ENCODE measurements around the gene AGAP5.
"Not testable (repeated sequence)": the region's sequence is repeated elsewhere in the genome, so short reads cannot be mapped to it uniquely, and the experiment has no call there.

AGAP5 gene

GRCh38 chr10:73715179-73716156 is 17.6 kb upstream of the AGAP5 start:
- in situ Hi-C loops (cut with MboI; ENCODE audit: low sequenced_read_pairs) = loop anchor here (25.0 kb wide), 1 partner anchor 97 kb away; the partner anchor contains the start of gene NDST2

- in situ Hi-C loops (cut with MboI; ENCODE audit: low sequenced_read_pairs) = loop anchor here (25.0 kb wide), 1 partner anchor 98 kb away; the partner anchor contains the start of gene NDST2
These were observed 16.6 kb upstream of the AGAP5 start for GRCh38 chr10:73714483-73714882.

- in situ Hi-C loops (cut with MboI; ENCODE audit: low sequenced_read_pairs) = loop anchor here (25.0 kb wide), 1 partner anchor 98 kb away; the partner anchor contains the start of gene NDST2
These were observed 16.0 kb upstream of the AGAP5 start for GRCh38 chr10:73713912-73714311.

GRCh38 chr10:73711683-73712082 is 13.8 kb upstream of the AGAP5 start:
- in situ Hi-C loops (cut with MboI; ENCODE audit: low sequenced_read_pairs) = loop anchor here (25.0 kb wide), 1 partner anchor 101 kb away; the partner anchor contains the start of gene NDST2

GRCh38 chr10:73708122-73708521 is 10.2 kb upstream of the AGAP5 start:
- in situ Hi-C loops (cut with MboI; ENCODE audit: low sequenced_read_pairs) = loop anchor here (25.0 kb wide), 1 partner anchor 104 kb away; the partner anchor contains the start of gene NDST2

GRCh38 chr10:73707628-73708027 is 9.7 kb upstream of the AGAP5 start:
- in situ Hi-C loops (cut with MboI; ENCODE audit: low sequenced_read_pairs) = loop anchor here (25.0 kb wide), 1 partner anchor 105 kb away; the partner anchor contains the start of gene NDST2

- in situ Hi-C loops (cut with MboI; ENCODE audit: low sequenced_read_pairs) = loop anchor here (25.0 kb wide), 1 partner anchor 106 kb away; the partner anchor contains the start of gene NDST2
These were observed 8.6 kb upstream of the AGAP5 start for GRCh38 chr10:73706488-73706887.

GRCh38 chr10:73705506-73706072 is 7.7 kb upstream of the AGAP5 start:
- in situ Hi-C loops (cut with MboI; ENCODE audit: low sequenced_read_pairs) = loop anchor here (25.0 kb wide), 1 partner anchor 107 kb away; the partner anchor contains the start of gene NDST2

- in situ Hi-C loops (cut with MboI; ENCODE audit: low sequenced_read_pairs) = loop anchor here (25.0 kb wide), 1 partner anchor 108 kb away; the partner anchor contains the start of gene NDST2
These were observed 6.0 kb upstream of the AGAP5 start for GRCh38 chr10:73703924-73704323.

GRCh38 chr10:73698819-73699218 is 910 bp upstream of the AGAP5 start:
- in situ Hi-C loops (cut with MboI; ENCODE audit: low sequenced_read_pairs) = not testable (repeated sequence)

- in situ Hi-C loops (cut with MboI; ENCODE audit: low sequenced_read_pairs) = not testable (repeated sequence)
These were observed 2.6 kb downstream of the AGAP5 start for GRCh38 chr10:73695302-73695701.

- in situ Hi-C loops (cut with MboI; ENCODE audit: low sequenced_read_pairs) = not testable (repeated sequence)
These were observed 7.2 kb downstream of the AGAP5 start for GRCh38 chr10:73690755-73691154.

- in situ Hi-C loops (cut with MboI; ENCODE audit: low sequenced_read_pairs) = not testable (repeated sequence)
These were observed 8.3 kb downstream of the AGAP5 start for GRCh38 chr10:73689596-73689995.

- in situ Hi-C loops (cut with MboI; ENCODE audit: low sequenced_read_pairs) = not testable (repeated sequence)
These were observed 10.3 kb downstream of the AGAP5 start for GRCh38 chr10:73687641-73688040.

GRCh38 chr10:73674546-73674945 is 23.4 kb downstream of the AGAP5 start:
- in situ Hi-C loops (cut with MboI; ENCODE audit: low sequenced_read_pairs) = not testable (repeated sequence)

GRCh38 chr10:73668378-73668777 is 29.5 kb downstream of the AGAP5 start:
- in situ Hi-C loops (cut with MboI; ENCODE audit: low sequenced_read_pairs) = not testable (repeated sequence)

GRCh38 chr10:73666153-73666809 is 31.6 kb downstream of the AGAP5 start:
- in situ Hi-C loops (cut with MboI; ENCODE audit: low sequenced_read_pairs) = not testable (repeated sequence)

GRCh38 chr10:73665581-73665980 is 32.3 kb downstream of the AGAP5 start:
- in situ Hi-C loops (cut with MboI; ENCODE audit: low sequenced_read_pairs) = not testable (repeated sequence)

GRCh38 chr10:73664156-73665040 is 33.5 kb downstream of the AGAP5 start:
- in situ Hi-C loops (cut with MboI; ENCODE audit: low sequenced_read_pairs) = not testable (repeated sequence)

GRCh38 chr10:73663621-73664020 is 34.3 kb downstream of the AGAP5 start:
- in situ Hi-C loops (cut with MboI; ENCODE audit: low sequenced_read_pairs) = not testable (repeated sequence)

Measured in HL-60/S4 (cell line).